HG03139 (cell line): ENCODE data around the gene UBXN10.
"Not testable (repeated sequence)": the region's sequence is repeated elsewhere in the genome, so short reads cannot be mapped to it uniquely, and the experiment has no call there.

ENCODE experiments used
- ATAC-seq: cut with Tn5 transposase; IDR thresholded peaks from one replicate; pipeline ENCODE4 v1.9.1; 2021; ENCODE audit not compliant: unreplicated experiment

Gene UBXN10

GRCh38 chr1:20199403-20199802, 13.5 kb downstream of the UBXN10 start:
- ATAC-seq = no peak

GRCh38 chr1:20199840-20200239, 13.9 kb downstream of the UBXN10 start:
- ATAC-seq = no peak

GRCh38 chr1:20200966-20201365, 15.1 kb downstream of the UBXN10 start:
- no peak for ATAC-seq

- no peak for ATAC-seq
Observed at GRCh38 chr1:20202166-20202565, 16.3 kb downstream of the UBXN10 start.

- no peak for ATAC-seq
Observed at GRCh38 chr1:20207546-20207945, 21.6 kb downstream of the UBXN10 start.

- ATAC-seq = no peak
Observed at GRCh38 chr1:20209471-20209870, 23.6 kb downstream of the UBXN10 start.

GRCh38 chr1:20210736-20211460, 25.0 kb downstream of the UBXN10 start:
- ATAC-seq = no peak

- no peak for ATAC-seq
Observed at GRCh38 chr1:20211511-20211931, 25.6 kb downstream of the UBXN10 start.

- no peak for ATAC-seq
Observed at GRCh38 chr1:20212085-20212684, 26.3 kb downstream of the UBXN10 start.

- ATAC-seq = no peak
Observed at GRCh38 chr1:20212685-20213331, 26.9 kb downstream of the UBXN10 start.

- ATAC-seq = no peak
Observed at GRCh38 chr1:20215716-20216115, 29.8 kb downstream of the UBXN10 start.

- ATAC-seq = no peak
Observed at GRCh38 chr1:20216574-20216973, 30.7 kb downstream of the UBXN10 start.

GRCh38 chr1:20219053-20219452, 33.2 kb downstream of the UBXN10 start:
- ATAC-seq = not testable (repeated sequence)

GRCh38 chr1:20220036-20220435, 34.1 kb downstream of the UBXN10 start:
- ATAC-seq = no peak

GRCh38 chr1:20223106-20223505, 37.2 kb downstream of the UBXN10 start:
- no peak for ATAC-seq

GRCh38 chr1:20223551-20224419, 37.9 kb downstream of the UBXN10 start:
- no peak for ATAC-seq

GRCh38 chr1:20224546-20224945, 38.6 kb downstream of the UBXN10 start:
- no peak for ATAC-seq

GRCh38 chr1:20227704-20228103, 41.8 kb downstream of the UBXN10 start:
- ATAC-seq = no peak

- ATAC-seq = no peak
Observed at GRCh38 chr1:20228314-20228825, 42.5 kb downstream of the UBXN10 start.

- ATAC-seq = no peak
Observed at GRCh38 chr1:20229171-20229570, 43.3 kb downstream of the UBXN10 start.

GRCh38 chr1:20232564-20232963, 46.7 kb downstream of the UBXN10 start:
- not testable (repeated sequence) for ATAC-seq
